ENCODE measurements around the gene PUM2. TPM values are rescaled to one million over a fixed set of nuclear protein-coding genes. Genes with fewer than 3 reads are reported as not detected.

The PUM2 gene
- total RNA-seq, 1 experiment from 2014 or later = 104 TPM

GRCh38 chr2:20398956-20399567, 48.4 kb upstream of the PUM2 start (continued):
- no peak for TF ChIP-seq GABPB1 (CRISPR knock-in tag; IDR thresholded peaks at IDR 0.05)

- Mint-ChIP-seq H3K27ac (no peak overlapping the region), H3K9me3 (no peaks in the 10 kb centered on the region), H3K27me3 (ENCODE audit: low read depth) (no peaks in the 10 kb centered on the region), H3K36me3 (no peaks in the 10 kb centered on the region), H3K4me1 (no peaks in the 10 kb centered on the region), H3K4me3 (no peak overlapping the region)
- CTCF ChIA-PET = interaction anchor here (0.8 to 1.1 kb wide), 3 partner anchors 13 to 238 kb away, joined by 3 read pairs; no protein-coding TSS in a partner anchor
- TF ChIP-seq HMGA2 (CRISPR knock-in tag; IDR thresholded peaks at IDR 0.05) (no peak), TEAD1 (CRISPR knock-in tag; IDR thresholded peaks at IDR 0.05) (no peak), MXD4 (CRISPR knock-in tag; IDR thresholded peaks at IDR 0.05; ENCODE audit: borderline replicate concordance) (no peak), ZNF263 (CRISPR knock-in tag; IDR thresholded peaks at IDR 0.05; ENCODE audit: low read depth) (no peak), E2F1 (CRISPR knock-in tag; IDR thresholded peaks at IDR 0.05) (no peak), PRDM15 (CRISPR knock-in tag; IDR thresholded peaks at IDR 0.05) (no peak), ZNF232 (CRISPR knock-in tag; IDR thresholded peaks at IDR 0.05) (no peak), STAT6 (CRISPR knock-in tag; conservative IDR thresholded peaks at IDR 0.05; ENCODE audit: low read depth) (no peak), CREM (CRISPR knock-in tag; IDR thresholded peaks at IDR 0.05) (no peak), ZNF219 (CRISPR knock-in tag; IDR thresholded peaks at IDR 0.05; ENCODE audit: borderline replicate concordance) (no peak), FOXJ3 (CRISPR knock-in tag; IDR thresholded peaks at IDR 0.05; ENCODE audit: borderline replicate concordance) (no peak), TEAD4 (CRISPR knock-in tag; IDR thresholded peaks at IDR 0.05) (no peak), FOXP4 (CRISPR knock-in tag; IDR thresholded peaks at IDR 0.05) (no peak)
- POLR2A ChIA-PET = no interaction called here
- DNase-seq (ENCODE audit: low spot score) = no peak
- ATAC-seq = no peak
Observed at GRCh38 chr2:20397811-20398447, 47.3 kb upstream of the PUM2 start.
